OCI-LY1 (cell line): ENCODE results near the gene TXNDC15.
A peak's percentile ranks its signal among the peaks of the same experiment; 100 is the strongest.

Source experiments
- H2AFZ ChIP-seq: fragments of 200-600 bp; sonication (generic), shearing (Covaris generic); 2 replicates; pipeline ENCODE4 v1.6.0; 2014; ENCODE audit warnings: antibody characterized with exemption, mild to moderate bottlenecking, low read length
- H3F3A ChIP-seq: fragments of 200-600 bp; sonication (generic), shearing (Covaris generic); 2 replicates; pipeline ENCODE4 v1.6.0; 2014; ENCODE audit warnings: mild to moderate bottlenecking, antibody characterized with exemption, low read length, moderate library complexity; ENCODE audit not compliant: insufficient read depth
- H3K27ac ChIP-seq: fragments of 200-600 bp; sonication (generic); 2 replicates; pipeline ENCODE4 v1.5.1; 2014; ENCODE audit warnings: low read length, mixed run types, mild to moderate bottlenecking, low read depth; ENCODE audit not compliant: poor library complexity, severe bottlenecking
- H3K27me3 ChIP-seq: fragments of 200-600 bp; sonication (generic); 2 replicates; pipeline ENCODE4 v1.6.0; 2014; ENCODE audit warnings: antibody characterized with exemption, mild to moderate bottlenecking, low read length, moderate library complexity; ENCODE audit not compliant: insufficient read depth
- H3K36me3 ChIP-seq: fragments of 200-600 bp; sonication (generic); 2 replicates; pipeline ENCODE4 v1.6.1; 2014; ENCODE audit warnings: mild to moderate bottlenecking, antibody characterized with exemption, low read length, moderate library complexity, mixed read lengths; ENCODE audit not compliant: insufficient read depth
- H3K4me1 ChIP-seq: fragments of 200-600 bp; sonication (generic); 2 replicates; pipeline ENCODE4 v1.5.1; 2014; ENCODE audit warnings: mild to moderate bottlenecking, low read length, moderate library complexity; ENCODE audit not compliant: insufficient read depth, severe bottlenecking
- H3K4me2 ChIP-seq: fragments of 200-600 bp; sonication (generic), shearing (Covaris generic); 2 replicates; pipeline ENCODE4 v1.6.1; 2014; ENCODE audit warnings: low read length
- H3K4me3 ChIP-seq: fragments of 200-600 bp; sonication (generic); 2 replicates; pipeline ENCODE4 v1.5.1; 2014; ENCODE audit warnings: low read length, low read depth, mild to moderate bottlenecking, mixed read lengths; ENCODE audit not compliant: poor library complexity, severe bottlenecking
- H3K79me2 ChIP-seq: fragments of 200-600 bp; shearing (Covaris generic); 2 replicates; pipeline ENCODE4 v1.6.1; 2016; ENCODE audit warnings: mixed run types, low read length, mixed read lengths; ENCODE audit not compliant: insufficient read depth
- H3K9ac ChIP-seq: fragments of 200-600 bp; sonication (generic), shearing (Covaris generic); 2 replicates; pipeline ENCODE4 v1.6.1; 2014; ENCODE audit warnings: mild to moderate bottlenecking, low read length, mixed read lengths
- H3K9me2 ChIP-seq: fragments of 200-600 bp; sonication (generic), shearing (Covaris generic); 2 replicates; pipeline ENCODE4 v1.6.1; 2014; ENCODE audit warnings: low read depth, mild to moderate bottlenecking, low read length, mixed read lengths
- H3K9me3 ChIP-seq: fragments of 200-600 bp; shearing (Covaris generic); 2 replicates; pipeline ENCODE4 v1.6.1; 2014; ENCODE audit warnings: low read length, mixed read lengths
- H4K20me1 ChIP-seq: fragments of 200-600 bp; sonication (generic), shearing (Covaris generic); 2 replicates; pipeline ENCODE4 v1.6.0; 2016; ENCODE audit warnings: mild to moderate bottlenecking, low read length; ENCODE audit not compliant: insufficient read depth
- EZH2 ChIP-seq: fragments of 200-600 bp; sonication (generic), shearing (Covaris generic); IDR thresholded peaks from 2 replicates; pipeline ENCODE4 v1.8.0; 2017; ENCODE audit warnings: borderline replicate concordance, mixed run types, mild to moderate bottlenecking, antibody characterized with exemption, low read length, moderate library complexity, mixed read lengths
- TF ChIP-seq, protein P1 (sequence below): fragments of 200-600 bp; sonication (generic), shearing (Covaris generic); IDR thresholded peaks from 2 replicates; pipeline ENCODE4 v1.5.1; 2017; ENCODE audit warnings: mild to moderate bottlenecking, antibody characterized with exemption, low read length, moderate library complexity, mixed read lengths

Gene TXNDC15

DNA sequence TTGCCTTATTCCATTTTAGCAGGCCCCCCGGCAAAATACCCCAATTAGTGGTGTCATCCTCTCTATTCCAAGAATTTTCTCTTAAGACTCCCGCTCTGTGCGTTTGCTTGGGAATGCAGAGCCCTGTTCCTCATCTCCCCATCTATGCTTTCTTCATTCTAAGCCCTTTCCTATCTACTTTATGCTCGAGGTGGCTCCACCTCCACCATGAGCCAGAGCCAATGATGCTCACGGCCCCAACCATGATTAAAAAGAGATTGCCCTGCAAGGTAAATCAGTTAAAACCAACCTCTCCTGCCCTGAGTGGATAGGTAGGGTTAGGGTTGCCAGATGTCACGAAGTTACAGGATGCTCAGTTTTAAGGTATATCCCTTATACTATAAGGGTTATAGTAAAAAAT, 677 bp upstream of the TXNDC15 start:
- H3K27ac ChIP-seq, result peak overlapping the region; percentile 70
- H3K4me2 ChIP-seq, result peak overlapping the region; percentile 92
- no peaks in the 10 kb centered on the region for H3K9me2 ChIP-seq
- peak overlapping the region; percentile 31; the same call in 1 of the 2 replicates for H2AFZ ChIP-seq
- no peaks in the 10 kb centered on the region for H3K36me3 ChIP-seq
- peaks cover 44% of the 10 kb centered on the region for H3K4me1 ChIP-seq
- H3K79me2 ChIP-seq, result peaks cover 15% of the 10 kb centered on the region; the same call in 1 of the 2 replicates
- no peaks in the 10 kb centered on the region for H4K20me1 ChIP-seq
- TF ChIP-seq, protein P1, sequence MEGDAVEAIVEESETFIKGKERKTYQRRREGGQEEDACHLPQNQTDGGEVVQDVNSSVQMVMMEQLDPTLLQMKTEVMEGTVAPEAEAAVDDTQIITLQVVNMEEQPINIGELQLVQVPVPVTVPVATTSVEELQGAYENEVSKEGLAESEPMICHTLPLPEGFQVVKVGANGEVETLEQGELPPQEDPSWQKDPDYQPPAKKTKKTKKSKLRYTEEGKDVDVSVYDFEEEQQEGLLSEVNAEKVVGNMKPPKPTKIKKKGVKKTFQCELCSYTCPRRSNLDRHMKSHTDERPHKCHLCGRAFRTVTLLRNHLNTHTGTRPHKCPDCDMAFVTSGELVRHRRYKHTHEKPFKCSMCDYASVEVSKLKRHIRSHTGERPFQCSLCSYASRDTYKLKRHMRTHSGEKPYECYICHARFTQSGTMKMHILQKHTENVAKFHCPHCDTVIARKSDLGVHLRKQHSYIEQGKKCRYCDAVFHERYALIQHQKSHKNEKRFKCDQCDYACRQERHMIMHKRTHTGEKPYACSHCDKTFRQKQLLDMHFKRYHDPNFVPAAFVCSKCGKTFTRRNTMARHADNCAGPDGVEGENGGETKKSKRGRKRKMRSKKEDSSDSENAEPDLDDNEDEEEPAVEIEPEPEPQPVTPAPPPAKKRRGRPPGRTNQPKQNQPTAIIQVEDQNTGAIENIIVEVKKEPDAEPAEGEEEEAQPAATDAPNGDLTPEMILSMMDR, result no peak
- TF ChIP-seq EZH2, result no peak
- no peaks in the 10 kb centered on the region for H3F3A ChIP-seq
- H3K27me3 ChIP-seq, result no peaks in the 10 kb centered on the region
- H3K9me3 ChIP-seq, result no peaks in the 10 kb centered on the region
- peak overlapping the region; percentile 78 for H3K4me3 ChIP-seq
- H3K9ac ChIP-seq, result peak overlapping the region; percentile 87

GRCh38 chr5:134874831-134875655, 872 bp downstream of the TXNDC15 start:
- TF ChIP-seq EZH2, result no peak
- TF ChIP-seq, protein P1, result no peak
- Histone ChIP-seq H3F3A (no peaks in the 10 kb centered on the region), H3K27me3 (no peaks in the 10 kb centered on the region), H3K36me3 (no peaks in the 10 kb centered on the region), H3K9me3 (no peaks in the 10 kb centered on the region), H2AFZ (no peak overlapping the region), H3K4me1 (peaks cover 52% of the 10 kb centered on the region), H3K9me2 (no peaks in the 10 kb centered on the region), H3K9ac (peak overlapping the region; percentile 87), H3K4me2 (peak overlapping the region; percentile 92), H3K27ac (peak overlapping the region; percentile 70), H4K20me1 (no peaks in the 10 kb centered on the region), H3K4me3 (peak overlapping the region; percentile 78), H3K79me2 (peaks cover 29% of the 10 kb centered on the region)

GRCh38 chr5:134877159-134877558, 3.0 kb downstream of the TXNDC15 start:
- no peak overlapping the region for H2AFZ ChIP-seq
- H3K9me3 ChIP-seq, result no peaks in the 10 kb centered on the region
- H3K36me3 ChIP-seq, result no peaks in the 10 kb centered on the region
- H3K9ac ChIP-seq, result no peak overlapping the region; the same call in 1 of the 2 replicates
- peak overlapping the region; percentile 15; the same call in 1 of the 2 replicates for H3K4me2 ChIP-seq
- H3K79me2 ChIP-seq, result peaks cover 37% of the 10 kb centered on the region
- no peak overlapping the region for H3K4me3 ChIP-seq
- H3K27ac ChIP-seq, result peak overlapping the region; percentile 39
- no peaks in the 10 kb centered on the region for H4K20me1 ChIP-seq
- H3K9me2 ChIP-seq, result no peaks in the 10 kb centered on the region
- no peaks in the 10 kb centered on the region for H3F3A ChIP-seq
- peaks cover 52% of the 10 kb centered on the region for H3K4me1 ChIP-seq
- no peak for TF ChIP-seq EZH2
- TF ChIP-seq, protein P1, result no peak
- no peaks in the 10 kb centered on the region for H3K27me3 ChIP-seq
